PC-9 (cell line): ENCODE results near the gene AP3S2. TPM values are rescaled to one million over a fixed set of nuclear protein-coding genes. Genes with fewer than 3 reads are reported as not detected.

Experiments used
- BruUV-seq: library from RNA; stranded (reverse); fragments of 400-500 nt; replicated peaks from 2 replicates; lab custom pipeline; 2021; lab: Mats Ljungman, UMichigan
- CTCF ChIA-PET: fragments of 300-600 bp; sonication (Branson Sonifier 250); formaldehyde crosslinking; loops from one replicate; lab custom pipeline; 2022; ENCODE audit warnings: antibody characterized with exemption; lab: Charles Lee
- POLR2A ChIA-PET: fragments of 300-600 bp; sonication (Branson Sonifier 250); formaldehyde crosslinking; loops from one replicate; lab custom pipeline; 2022; ENCODE audit warnings: antibody characterized with exemption; ENCODE audit not compliant: unreplicated experiment; lab: Charles Lee
- DNase-seq, 2 experiments: peaks; one replicate each; pipeline versions ENCODE4 v3.0.0 to v3.0.0-alpha.2; 2015 to 2022; ENCODE audit warnings: mixed read lengths in 1 of 2
- H2AFZ ChIP-seq: fragments of 200-600 bp; sonication (generic); 2 replicates; pipeline ENCODE4 v1.8.1; 2017; ENCODE audit warnings: antibody characterized with exemption
- H3F3A ChIP-seq: fragments of 200-600 bp; sonication (generic); 2 replicates; pipeline ENCODE4 v1.8.1; 2017; ENCODE audit warnings: antibody characterized with exemption, mild to moderate bottlenecking, low read depth; ENCODE audit not compliant: insufficient read depth
- H3K27ac ChIP-seq: fragments of 200-600 bp; sonication (generic); 2 replicates; pipeline ENCODE4 v1.6.1; 2016; ENCODE audit warnings: mixed run types
- H3K27me3 ChIP-seq: fragments of 200-600 bp; sonication (generic); 2 replicates; pipeline ENCODE4 v1.6.1; 2016; ENCODE audit warnings: low read depth, mixed run types; ENCODE audit not compliant: insufficient read depth
- H3K36me3 ChIP-seq: fragments of 200-600 bp; sonication (generic); 2 replicates; pipeline ENCODE4 v1.6.1; 2016; ENCODE audit warnings: low read depth, mixed run types
- H3K4me1 ChIP-seq: fragments of 200-600 bp; sonication (generic); replicated peaks from 2 replicates; pipeline ENCODE4 v1.6.1; 2016; ENCODE audit warnings: mixed run types; ENCODE audit not compliant: insufficient read depth
- H3K4me2 ChIP-seq: fragments of 200-600 bp; sonication (generic); 2 replicates; pipeline ENCODE4 v1.6.1; 2017; ENCODE audit warnings: mixed run types
- H3K4me3 ChIP-seq: fragments of 200-600 bp; sonication (generic); 2 replicates; pipeline ENCODE4 v1.6.1; 2016; ENCODE audit warnings: mixed run types
- H3K79me2 ChIP-seq: fragments of 200-600 bp; sonication (generic); 2 replicates; pipeline ENCODE4 v1.6.1; 2017; ENCODE audit warnings: low read depth, mixed run types
- H3K9me2 ChIP-seq: fragments of 200-600 bp; sonication (generic); 2 replicates; pipeline ENCODE4 v1.8.1; 2017; ENCODE audit warnings: mild to moderate bottlenecking; ENCODE audit not compliant: insufficient read depth
- H3K9me3 ChIP-seq: fragments of 200-600 bp; sonication (generic); 2 replicates; pipeline ENCODE4 v1.8.1; 2016; ENCODE audit warnings: low read depth; ENCODE audit not compliant: insufficient read depth
- H4K20me1 ChIP-seq: fragments of 200-600 bp; sonication (generic); 2 replicates; pipeline ENCODE4 v1.8.1; 2017; ENCODE audit not compliant: insufficient read depth
- CTCF ChIP-seq: fragments of 200-600 bp; sonication (generic); conservative IDR thresholded peaks from 2 replicates; pipeline ENCODE4 v1.6.1; 2017; ENCODE audit warnings: mixed run types, antibody characterized with exemption, mild to moderate bottlenecking, moderate library complexity
- EZH2 ChIP-seq: fragments of 200-600 bp; sonication (generic); IDR thresholded peaks from 2 replicates; pipeline ENCODE4 v1.8.0; 2017; ENCODE audit warnings: antibody characterized with exemption, low read depth
- intact Hi-C: fragments of 100-400 bp; cut with micrococcal nuclease; formaldehyde crosslinking; loops from one replicate; pipeline ENCODE4 v1.10.0; 2022; ENCODE audit not compliant: unreplicated experiment
- total RNA-seq: library from RNA; stranded (reverse); gene quantifications from 2 replicates; pipeline ENCODE4 v1.2.3, GENCODE V29; 2021

The AP3S2 gene
- total RNA-seq, 1 experiment from 2014 or later, result 57.6 TPM

- DNase-seq, result no peak
- POLR2A ChIA-PET, result no interaction called here
- no peaks in the 10 kb centered on the region for H3K4me1 ChIP-seq
Measured at GRCh38 chr15:89904519-89904918, 10.7 kb upstream of the AP3S2 start.

GRCh38 chr15:89903858-89904130 is 10.0 kb upstream of the AP3S2 start:
- POLR2A ChIA-PET, result no interaction called here
- peaks cover 6% of the 10 kb centered on the region for H3K36me3 ChIP-seq
- H3K4me3 ChIP-seq, result no peak overlapping the region
- intact Hi-C loops, result no loop called here
- H2AFZ ChIP-seq, result no peak overlapping the region
- 0 out of 2 replicates have a peak, but pooled peaks cover 3% of the 10 kb centered on the region for H3F3A ChIP-seq
- H3K9me2 ChIP-seq, result no peaks in the 10 kb centered on the region
- no peaks in the 10 kb centered on the region for H3K79me2 ChIP-seq
- CTCF ChIA-PET, result no interaction called here
- H3K27ac ChIP-seq, result no peak overlapping the region
- BruUV-seq, result no TSS peak
- no peaks in the 10 kb centered on the region for H3K27me3 ChIP-seq
- no peak overlapping the region for H3K4me2 ChIP-seq
- H3K4me1 ChIP-seq, result no peaks in the 10 kb centered on the region
- no peak for DNase-seq
- no peaks in the 10 kb centered on the region for H3K9me3 ChIP-seq
- TF ChIP-seq EZH2 (no peak), CTCF (no peak)
- H4K20me1 ChIP-seq, result no peaks in the 10 kb centered on the region

More at GRCh38 chr15:89904519-89904918, 10.7 kb upstream of the AP3S2 start:
- Histone ChIP-seq H3K4me3 (no peak overlapping the region), H2AFZ (no peak overlapping the region), H3K4me2 (no peak overlapping the region), H3K79me2 (no peaks in the 10 kb centered on the region), H3F3A (0 out of 2 replicates have a peak, but pooled peaks cover under 1% of the 10 kb centered on the region), H3K9me2 (no peaks in the 10 kb centered on the region), H4K20me1 (no peaks in the 10 kb centered on the region), H3K27ac (no peak overlapping the region), H3K27me3 (no peaks in the 10 kb centered on the region), H3K9me3 (no peaks in the 10 kb centered on the region), H3K36me3 (peaks cover 6% of the 10 kb centered on the region)
- no TSS peak for BruUV-seq
- intact Hi-C loops, result no loop called here
- CTCF ChIA-PET, result no interaction called here
- no peak for TF ChIP-seq EZH2
- TF ChIP-seq CTCF, result no peak

DNA sequence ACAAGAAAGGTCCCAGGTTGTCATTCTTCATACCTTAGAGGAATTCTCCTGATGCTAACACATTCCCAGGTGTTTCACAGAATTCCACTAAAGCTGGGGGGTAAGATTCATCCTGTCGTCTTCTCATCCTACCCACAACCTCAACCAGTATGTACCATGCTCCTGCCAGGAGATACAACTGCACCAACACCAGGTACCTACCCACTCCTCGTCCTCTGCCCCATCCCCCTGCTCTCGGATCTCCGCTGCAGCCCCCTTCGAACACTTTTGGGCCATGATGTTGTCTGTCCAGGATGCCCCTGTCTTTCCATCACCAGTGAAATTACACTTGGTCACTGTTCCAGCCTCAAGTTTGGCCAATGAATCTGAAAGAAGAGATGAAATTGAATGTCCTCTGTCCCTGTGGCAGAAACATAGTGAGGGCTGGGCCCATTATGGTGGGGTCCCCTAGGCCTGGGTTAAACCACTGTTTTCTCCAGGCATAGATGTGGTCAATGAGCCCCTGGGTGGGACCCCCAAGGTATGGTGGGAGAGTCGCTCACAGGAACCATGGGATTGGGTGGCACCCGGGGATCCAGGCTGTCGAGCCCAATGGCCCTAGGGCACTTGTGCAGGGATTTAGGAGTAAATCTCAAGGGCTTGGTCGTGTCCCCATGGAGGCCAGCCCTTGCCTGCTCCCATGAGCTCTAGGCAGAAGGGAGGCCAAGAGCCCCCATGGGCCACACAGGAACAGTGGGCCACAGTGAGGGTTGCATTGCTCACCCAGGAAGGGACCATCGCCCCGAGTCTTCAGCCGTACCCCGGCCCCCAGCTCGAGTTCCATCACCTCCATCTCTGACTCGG is 9.4 kb upstream of the AP3S2 start:
- Histone ChIP-seq H3K4me1 (peaks cover 3% of the 10 kb centered on the region), H3K9me3 (no peaks in the 10 kb centered on the region), H3K36me3 (peaks cover 6% of the 10 kb centered on the region), H2AFZ (no peak overlapping the region), H3K4me3 (no peak overlapping the region), H3K27me3 (no peaks in the 10 kb centered on the region), H3K27ac (no peak overlapping the region), H4K20me1 (no peaks in the 10 kb centered on the region), H3F3A (0 out of 2 replicates have a peak, but pooled peaks cover 3% of the 10 kb centered on the region), H3K4me2 (no peak overlapping the region), H3K79me2 (no peaks in the 10 kb centered on the region), H3K9me2 (no peaks in the 10 kb centered on the region)
- intact Hi-C loops, result no loop called here
- CTCF ChIA-PET, result no interaction called here
- DNase-seq, result no peak
- BruUV-seq, result no TSS peak
- POLR2A ChIA-PET, result no interaction called here
- TF ChIP-seq EZH2 (no peak), CTCF (no peak)
